VCaP (cell line): Measurements from ENCODE around the gene ZCCHC7.

Experiments used
- H3K27ac ChIP-seq: fragments of 450-650 bp; 2 replicates; pipeline ENCODE4 v1.5.1; 2017
- CTCF ChIP-seq: fragments of 450-650 bp; conservative IDR thresholded peaks from 2 replicates; pipeline ENCODE4 v1.5.1; 2017; ENCODE audit warnings: mild to moderate bottlenecking, moderate library complexity

The ZCCHC7 gene

GRCh38 chr9:37327553-37327952 is 207.2 kb downstream of the ZCCHC7 start:
- no peak for TF ChIP-seq CTCF
- H3K27ac ChIP-seq: peak overlapping the region; percentile 43

DNA sequence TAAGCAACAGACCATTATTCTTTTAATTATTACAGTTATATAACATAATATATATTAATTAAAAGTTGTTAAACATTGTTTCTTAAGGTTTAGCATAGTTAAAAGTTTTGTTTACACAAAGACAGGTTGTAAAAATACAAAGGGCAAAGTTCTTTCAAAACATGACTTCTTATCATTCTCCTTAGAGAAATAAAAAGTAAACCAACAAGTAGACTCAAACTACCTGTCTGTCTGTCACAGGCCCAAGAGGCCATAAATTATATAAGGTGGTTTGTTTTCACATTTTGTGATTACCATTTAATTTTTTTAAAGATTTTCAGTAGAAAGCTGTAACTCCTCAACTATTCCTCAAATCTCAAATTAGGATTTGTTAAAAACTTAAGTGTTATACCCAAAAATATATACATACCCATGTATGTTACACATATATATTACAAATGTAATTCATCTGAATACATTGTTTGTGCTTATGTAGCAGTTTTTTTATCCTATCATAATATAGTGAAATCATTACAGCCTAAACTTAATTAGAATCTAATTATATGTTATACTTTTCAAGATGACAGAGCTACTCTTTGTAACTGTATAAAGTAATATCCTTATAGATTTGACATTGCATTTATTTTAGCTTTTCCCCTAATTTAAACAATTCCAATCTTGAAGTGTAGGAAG is 208.3 kb downstream of the ZCCHC7 start:
- H3K27ac ChIP-seq: peak overlapping the region; percentile 43
- no peak for TF ChIP-seq CTCF

DNA sequence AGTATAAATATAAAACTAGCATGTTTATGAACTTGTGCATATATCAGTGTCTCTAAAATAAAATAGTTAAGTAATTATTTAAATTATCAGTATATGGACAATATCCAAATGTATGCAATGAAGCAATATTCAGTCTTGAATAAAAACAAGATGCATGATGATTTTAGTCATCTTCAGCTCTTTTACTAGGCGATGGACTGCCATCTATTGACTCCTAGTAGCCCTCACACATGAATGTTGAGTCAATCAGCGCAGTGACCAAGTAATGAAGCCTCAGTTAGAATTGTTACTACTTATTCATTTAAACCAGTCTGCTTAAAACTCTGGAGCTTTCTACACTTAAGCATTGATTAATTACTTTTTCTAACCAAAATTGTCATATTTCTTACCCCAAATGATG is 209.2 kb downstream of the ZCCHC7 start:
- peak; percentile 71 for TF ChIP-seq CTCF
- peak overlapping the region; percentile 43; the same call in 1 of the 2 replicates for H3K27ac ChIP-seq

DNA sequence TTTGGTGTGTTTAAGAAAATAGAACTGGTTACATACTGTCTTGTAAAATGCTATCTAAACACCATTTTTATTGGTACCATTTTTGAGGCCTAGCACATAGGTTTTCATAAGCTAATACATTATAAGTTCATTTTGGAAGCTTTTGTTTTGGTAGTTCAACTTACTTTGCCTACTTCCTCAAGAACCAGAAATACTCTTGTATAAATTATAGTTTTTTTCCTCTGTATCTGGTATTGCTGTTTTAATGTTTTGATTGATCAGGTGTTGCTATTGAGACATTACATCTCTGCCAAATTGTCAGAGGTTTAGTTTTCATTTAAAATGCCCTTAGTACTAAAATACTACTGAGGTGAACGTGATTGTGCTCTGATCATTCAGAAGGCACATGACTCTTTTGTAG is 211.5 kb downstream of the ZCCHC7 start:
- H3K27ac ChIP-seq: peak overlapping the region; percentile 41
- no peak for TF ChIP-seq CTCF

GRCh38 chr9:37332578-37332977 is 212.2 kb downstream of the ZCCHC7 start:
- TF ChIP-seq CTCF: no peak
- H3K27ac ChIP-seq: peak overlapping the region; percentile 41; the same call in 1 of the 2 replicates

- H3K27ac ChIP-seq: no peak overlapping the region
- peak; percentile 42 for TF ChIP-seq CTCF
These were observed 212.9 kb downstream of the ZCCHC7 start for GRCh38 chr9:37333288-37333687.

DNA sequence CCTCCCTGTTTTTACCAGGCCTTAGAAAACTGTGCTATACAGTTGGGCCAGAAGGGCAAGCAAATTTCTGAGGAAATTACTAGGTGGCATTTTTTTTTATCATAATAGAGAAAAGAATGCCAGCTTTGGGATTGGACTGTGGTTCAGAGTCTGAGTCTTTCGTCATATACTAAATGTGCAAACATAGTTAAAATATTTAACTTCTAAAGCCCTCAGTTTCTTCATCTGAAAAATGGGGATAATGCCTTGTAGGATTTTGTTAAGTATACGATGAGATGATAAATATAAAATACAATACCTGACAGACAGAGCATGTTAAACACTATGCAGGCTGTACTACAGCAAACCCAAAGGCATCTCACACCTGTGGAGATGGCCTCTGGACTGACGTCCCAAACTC is 214.9 kb downstream of the ZCCHC7 start:
- no peak overlapping the region for H3K27ac ChIP-seq
- no peak for TF ChIP-seq CTCF
